Measurements from ENCODE around the gene CCDC93.

The CCDC93 gene

DNA sequence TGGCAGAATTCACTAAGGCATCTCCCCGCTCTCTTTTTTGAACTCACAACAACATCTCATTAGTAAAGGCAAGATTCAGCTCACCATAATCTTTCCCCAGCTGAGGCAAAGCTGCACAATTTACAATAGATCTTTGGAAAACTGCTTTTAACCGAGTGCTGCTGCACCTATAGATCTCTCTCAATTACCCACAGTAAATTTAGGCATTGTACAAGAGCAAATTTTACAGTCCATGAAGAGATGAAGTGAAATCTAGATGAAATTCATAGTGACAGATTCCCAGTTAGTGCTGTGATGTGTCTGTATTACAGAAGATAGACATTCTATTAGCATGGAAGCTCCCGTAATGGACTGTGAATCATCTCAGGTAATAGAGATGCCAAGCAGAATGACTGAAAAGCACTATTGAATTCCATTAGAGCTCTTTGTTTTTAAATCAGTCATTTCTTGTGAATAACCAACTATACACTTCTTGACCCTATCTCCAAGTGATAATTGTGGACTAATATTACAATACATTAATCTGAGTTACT, 38.0 kb upstream of the CCDC93 start:
- no peak for DNase-seq (ENCODE audit: low read depth)
- TF ChIP-seq, protein P1, sequence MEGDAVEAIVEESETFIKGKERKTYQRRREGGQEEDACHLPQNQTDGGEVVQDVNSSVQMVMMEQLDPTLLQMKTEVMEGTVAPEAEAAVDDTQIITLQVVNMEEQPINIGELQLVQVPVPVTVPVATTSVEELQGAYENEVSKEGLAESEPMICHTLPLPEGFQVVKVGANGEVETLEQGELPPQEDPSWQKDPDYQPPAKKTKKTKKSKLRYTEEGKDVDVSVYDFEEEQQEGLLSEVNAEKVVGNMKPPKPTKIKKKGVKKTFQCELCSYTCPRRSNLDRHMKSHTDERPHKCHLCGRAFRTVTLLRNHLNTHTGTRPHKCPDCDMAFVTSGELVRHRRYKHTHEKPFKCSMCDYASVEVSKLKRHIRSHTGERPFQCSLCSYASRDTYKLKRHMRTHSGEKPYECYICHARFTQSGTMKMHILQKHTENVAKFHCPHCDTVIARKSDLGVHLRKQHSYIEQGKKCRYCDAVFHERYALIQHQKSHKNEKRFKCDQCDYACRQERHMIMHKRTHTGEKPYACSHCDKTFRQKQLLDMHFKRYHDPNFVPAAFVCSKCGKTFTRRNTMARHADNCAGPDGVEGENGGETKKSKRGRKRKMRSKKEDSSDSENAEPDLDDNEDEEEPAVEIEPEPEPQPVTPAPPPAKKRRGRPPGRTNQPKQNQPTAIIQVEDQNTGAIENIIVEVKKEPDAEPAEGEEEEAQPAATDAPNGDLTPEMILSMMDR (IDR thresholded peaks at IDR 0.05; ENCODE audit: insufficient read depth, low read depth, low read length, missing control alignments): no peak
- H3K4me3 ChIP-seq (ENCODE audit: low read depth, low read length): no peak overlapping the region

DNA sequence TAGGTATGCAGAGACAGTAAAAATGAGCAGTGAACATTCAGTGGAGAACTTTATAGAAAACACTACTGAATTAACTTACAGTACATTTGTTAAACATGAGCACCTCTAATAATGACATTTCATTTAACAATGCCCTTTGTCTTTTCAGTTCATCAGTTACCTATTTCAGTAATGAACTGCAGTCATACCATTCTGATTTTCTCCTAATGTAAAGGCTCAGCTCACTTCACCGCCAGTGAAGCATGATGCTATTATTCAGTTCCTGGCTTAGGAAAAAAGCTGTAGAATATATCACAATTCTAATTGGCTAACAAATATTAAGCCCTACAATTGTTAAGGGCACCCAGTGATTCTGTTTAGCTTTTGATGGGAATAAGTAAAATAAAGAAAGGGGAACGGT, 37.1 kb upstream of the CCDC93 start:
- no peak overlapping the region for H3K4me3 ChIP-seq (ENCODE audit: low read depth, low read length)
- TF ChIP-seq, protein P1 (IDR thresholded peaks at IDR 0.05; ENCODE audit: insufficient read depth, low read depth, low read length, missing control alignments): no peak
- DNase-seq (ENCODE audit: low read depth): no peak

DNA sequence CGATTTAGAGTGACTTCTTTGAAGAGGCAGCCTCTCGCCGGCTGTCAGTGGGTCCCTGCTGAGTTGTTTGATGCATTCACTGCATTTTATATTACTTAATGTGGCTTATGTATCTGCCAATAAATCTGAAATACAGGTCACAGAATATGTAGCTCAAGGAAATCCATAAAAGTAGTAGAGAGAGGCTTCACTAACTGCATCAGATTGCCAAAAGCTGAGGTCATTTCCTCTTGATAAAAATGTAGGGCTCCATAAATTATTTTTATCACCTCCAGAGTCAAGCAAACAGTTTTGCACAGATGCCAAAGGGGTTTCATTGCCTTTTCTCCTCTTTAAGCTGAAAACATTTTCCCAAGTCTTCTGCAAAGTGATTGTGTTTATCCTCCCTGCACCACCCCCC, 36.5 kb upstream of the CCDC93 start:
- TF ChIP-seq, protein P1 (IDR thresholded peaks at IDR 0.05; ENCODE audit: insufficient read depth, low read depth, low read length, missing control alignments): no peak
- no peak for DNase-seq (ENCODE audit: low read depth)
- H3K4me3 ChIP-seq (ENCODE audit: low read depth, low read length): no peak overlapping the region

DNA sequence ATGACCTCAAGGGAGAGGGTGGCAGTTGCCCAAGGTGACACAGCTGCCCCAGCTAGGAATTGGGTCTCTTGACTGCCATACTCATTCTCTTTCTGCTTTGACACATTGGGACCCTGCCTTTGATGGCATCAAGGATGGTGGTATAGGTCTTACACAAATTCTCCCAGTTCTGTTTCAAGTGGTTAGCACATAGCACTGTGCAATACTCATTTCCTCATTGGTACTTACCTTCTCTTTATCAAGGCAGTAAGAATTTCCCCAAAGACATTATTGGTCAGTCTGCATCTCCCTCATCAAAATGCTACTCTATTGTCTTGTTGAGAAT, 35.9 kb upstream of the CCDC93 start:
- peak; percentile 38 for DNase-seq (ENCODE audit: low read depth)
- TF ChIP-seq, protein P1 (IDR thresholded peaks at IDR 0.05; ENCODE audit: insufficient read depth, low read depth, low read length, missing control alignments): no peak
- H3K4me3 ChIP-seq (ENCODE audit: low read depth, low read length): no peak overlapping the region

DNA sequence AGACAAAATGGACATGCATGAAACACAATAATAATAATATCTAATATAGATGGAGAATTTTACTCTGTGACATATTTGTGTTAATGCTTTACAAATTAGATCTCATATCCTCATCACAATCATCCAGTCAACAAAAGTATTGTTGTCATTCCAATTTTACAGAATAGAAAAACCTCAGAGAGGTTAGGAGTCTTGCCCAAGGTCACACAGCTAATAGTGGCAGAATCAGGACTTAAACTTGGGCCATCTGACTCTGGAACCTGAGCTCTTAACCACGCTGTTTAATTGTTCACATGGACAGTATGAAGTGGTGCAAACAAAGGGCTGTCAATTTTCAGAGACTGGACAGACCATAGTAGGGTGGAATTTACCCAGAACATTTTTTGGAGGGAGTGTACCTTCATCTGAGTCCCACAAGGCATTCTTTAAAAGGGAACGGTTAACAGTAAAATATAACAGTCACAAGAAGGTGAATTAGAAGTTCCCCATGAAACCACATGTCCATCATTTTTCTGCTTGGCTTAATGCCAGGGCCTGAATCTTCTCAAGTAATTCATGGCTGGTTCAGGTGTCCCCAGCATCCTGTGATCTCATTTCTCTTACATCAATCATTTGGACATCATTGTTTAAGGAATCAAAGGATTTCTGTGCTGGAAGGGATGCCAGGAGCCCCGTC, 35.4 kb upstream of the CCDC93 start:
- no peak overlapping the region for H3K4me3 ChIP-seq (ENCODE audit: low read depth, low read length)
- DNase-seq (ENCODE audit: low read depth): peak; percentile 38
- TF ChIP-seq, protein P1 (IDR thresholded peaks at IDR 0.05; ENCODE audit: insufficient read depth, low read depth, low read length, missing control alignments): no peak

DNA sequence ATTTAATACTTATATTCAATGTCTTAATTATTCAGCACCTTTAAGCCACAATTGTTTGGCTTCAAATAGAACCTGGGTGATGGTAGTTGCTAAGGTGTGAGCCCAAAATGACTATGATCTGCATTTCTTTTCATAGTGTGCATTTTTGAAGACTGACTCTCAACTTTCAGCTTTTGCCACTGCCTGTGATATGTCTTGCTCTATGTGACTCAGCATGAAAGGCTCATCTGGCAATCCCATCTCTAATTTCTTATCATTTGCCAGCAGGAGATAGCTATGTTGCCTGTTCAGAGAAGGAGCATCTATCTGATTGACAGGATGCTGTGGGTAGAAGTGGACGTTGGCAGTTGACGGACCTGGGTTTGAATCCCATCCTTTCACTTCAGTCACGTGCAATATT, 34.5 kb upstream of the CCDC93 start:
- no peak for DNase-seq (ENCODE audit: low read depth)
- no peak overlapping the region for H3K4me3 ChIP-seq (ENCODE audit: low read depth, low read length)
- TF ChIP-seq, protein P1 (IDR thresholded peaks at IDR 0.05; ENCODE audit: insufficient read depth, low read depth, low read length, missing control alignments): no peak

DNA sequence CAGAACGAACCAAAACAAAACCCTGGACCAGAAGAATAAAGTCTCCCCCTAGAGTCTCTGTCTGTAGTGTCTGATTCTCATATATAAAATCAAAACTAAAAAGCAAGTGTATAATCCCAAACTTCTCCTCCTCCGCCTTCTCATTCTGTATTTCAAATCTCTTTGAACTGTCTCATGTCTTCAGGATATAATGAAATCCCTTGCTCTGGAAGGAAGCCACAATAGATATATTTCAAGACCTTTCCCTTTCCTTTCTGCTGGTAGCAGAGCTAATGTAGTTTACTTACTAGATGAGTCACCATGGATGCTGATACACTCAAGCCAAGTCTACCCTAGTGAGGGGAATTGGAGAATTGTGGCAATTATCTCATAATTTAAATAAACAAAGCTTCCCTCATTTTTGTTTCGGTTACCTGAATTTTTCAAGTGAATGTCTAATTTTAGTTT, 33.5 kb upstream of the CCDC93 start:
- no peak for DNase-seq (ENCODE audit: low read depth)
- H3K4me3 ChIP-seq (ENCODE audit: low read depth, low read length): no peak overlapping the region

More for the DNA sequence above, 33.5 kb upstream of the CCDC93 start:
- TF ChIP-seq, protein P1 (IDR thresholded peaks at IDR 0.05; ENCODE audit: insufficient read depth, low read depth, low read length, missing control alignments): no peak
